ENCODE data around the gene CA12.

DNA sequence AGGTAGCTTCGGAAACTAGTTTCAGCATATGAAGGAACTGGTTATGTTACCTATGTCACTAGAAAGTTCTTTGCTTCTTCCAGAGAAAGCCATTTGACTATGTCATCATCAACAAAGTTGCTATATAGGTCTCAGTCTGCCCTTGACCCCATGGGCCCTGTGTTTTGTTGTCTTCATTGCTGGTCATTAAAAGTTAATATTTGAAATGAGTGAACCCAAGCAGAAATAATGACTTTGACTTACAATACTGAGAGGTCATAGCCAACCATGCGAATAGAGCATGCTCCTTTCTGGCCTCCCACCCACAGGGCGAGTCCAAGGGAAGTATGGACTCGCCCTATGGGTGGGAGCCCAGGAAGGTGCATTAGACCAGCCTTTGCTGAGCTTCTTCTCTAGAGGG lies 63.3 kb downstream of the CA12 start:
- TF ChIP-seq, protein P1, sequence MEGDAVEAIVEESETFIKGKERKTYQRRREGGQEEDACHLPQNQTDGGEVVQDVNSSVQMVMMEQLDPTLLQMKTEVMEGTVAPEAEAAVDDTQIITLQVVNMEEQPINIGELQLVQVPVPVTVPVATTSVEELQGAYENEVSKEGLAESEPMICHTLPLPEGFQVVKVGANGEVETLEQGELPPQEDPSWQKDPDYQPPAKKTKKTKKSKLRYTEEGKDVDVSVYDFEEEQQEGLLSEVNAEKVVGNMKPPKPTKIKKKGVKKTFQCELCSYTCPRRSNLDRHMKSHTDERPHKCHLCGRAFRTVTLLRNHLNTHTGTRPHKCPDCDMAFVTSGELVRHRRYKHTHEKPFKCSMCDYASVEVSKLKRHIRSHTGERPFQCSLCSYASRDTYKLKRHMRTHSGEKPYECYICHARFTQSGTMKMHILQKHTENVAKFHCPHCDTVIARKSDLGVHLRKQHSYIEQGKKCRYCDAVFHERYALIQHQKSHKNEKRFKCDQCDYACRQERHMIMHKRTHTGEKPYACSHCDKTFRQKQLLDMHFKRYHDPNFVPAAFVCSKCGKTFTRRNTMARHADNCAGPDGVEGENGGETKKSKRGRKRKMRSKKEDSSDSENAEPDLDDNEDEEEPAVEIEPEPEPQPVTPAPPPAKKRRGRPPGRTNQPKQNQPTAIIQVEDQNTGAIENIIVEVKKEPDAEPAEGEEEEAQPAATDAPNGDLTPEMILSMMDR (IDR thresholded peaks at IDR 0.05; ENCODE audit: control extremely low read depth in 1 of 3, insufficient read depth in 1 of 3, low read depth in 1 of 3, low read length in 3 of 3): no peak
- TF ChIP-seq POLR2A (IDR thresholded peaks at IDR 0.05; ENCODE audit: control extremely low read depth in 1 of 2, low read depth in 2 of 2, low read length in 2 of 2) (no peak), CEBPB (IDR thresholded peaks at IDR 0.05; ENCODE audit: low read depth, low read length) (no peak)
